Mononuclear cell (primary cell): Measurements from ENCODE around the gene DIS3L2. TPM values are rescaled to one million over a fixed set of nuclear protein-coding genes. Genes with fewer than 3 reads are reported as not detected.

Source experiments
- H3K27me3 ChIP-seq: 2 replicates; pipeline ENCODE4 v1.6.0; 2011; ENCODE audit warnings: low read length, control low read depth; ENCODE audit not compliant: insufficient read depth
- H3K4me1 ChIP-seq: 2 replicates; pipeline ENCODE4 v1.5.1; 2011; ENCODE audit warnings: mild to moderate bottlenecking, low read length, control low read depth; ENCODE audit not compliant: insufficient read depth
- H3K4me3 ChIP-seq: 2 replicates; pipeline ENCODE4 v1.5.1; 2011; ENCODE audit warnings: mild to moderate bottlenecking, low read length, moderate library complexity
- H3K9me3 ChIP-seq: 2 replicates; pipeline ENCODE4 v1.5.1; 2011; ENCODE audit warnings: low read depth, mild to moderate bottlenecking, control low read depth, low read length
- total RNA-seq: library from RNA; depleted of rRNA; stranded (reverse); fragments of >200 nt; gene quantifications from one replicate; pipeline ENCODE4 v1.2.3, GENCODE V29; 2012

The DIS3L2 gene
- total RNA-seq, 1 donor = 26.8 TPM

GRCh38 chr2:231966886-231967285 is 5.4 kb downstream of the DIS3L2 start:
- H3K4me1 ChIP-seq = peaks cover 11% of the 10 kb centered on the region

GRCh38 chr2:231968820-231969219 is 7.3 kb downstream of the DIS3L2 start:
- Histone ChIP-seq H3K4me1 (peaks cover 6% of the 10 kb centered on the region), H3K4me3 (no peak overlapping the region), H3K9me3 (peaks cover 4% of the 10 kb centered on the region), H3K27me3 (no peaks in the 10 kb centered on the region)

More at GRCh38 chr2:231966886-231967285, 5.4 kb downstream of the DIS3L2 start:
- Histone ChIP-seq H3K4me3 (no peak overlapping the region), H3K27me3 (no peaks in the 10 kb centered on the region), H3K9me3 (peaks cover 4% of the 10 kb centered on the region)

GRCh38 chr2:231970461-231970860 is 8.9 kb downstream of the DIS3L2 start:
- no peak overlapping the region for H3K4me3 ChIP-seq
- no peaks in the 10 kb centered on the region for H3K27me3 ChIP-seq
- H3K4me1 ChIP-seq = peaks cover 6% of the 10 kb centered on the region

GRCh38 chr2:231975001-231975400 is 13.5 kb downstream of the DIS3L2 start:
- Histone ChIP-seq H3K4me3 (no peak overlapping the region), H3K27me3 (no peaks in the 10 kb centered on the region), H3K4me1 (no peaks in the 10 kb centered on the region), H3K9me3 (no peaks in the 10 kb centered on the region)

More at GRCh38 chr2:231970461-231970860, 8.9 kb downstream of the DIS3L2 start:
- H3K9me3 ChIP-seq = peaks cover 4% of the 10 kb centered on the region

GRCh38 chr2:231977430-231977829 is 15.9 kb downstream of the DIS3L2 start:
- no peaks in the 10 kb centered on the region for H3K27me3 ChIP-seq
- H3K4me3 ChIP-seq = no peak overlapping the region
- no peaks in the 10 kb centered on the region for H3K4me1 ChIP-seq
- H3K9me3 ChIP-seq = no peaks in the 10 kb centered on the region

GRCh38 chr2:231984992-231985391 is 23.5 kb downstream of the DIS3L2 start:
- no peaks in the 10 kb centered on the region for H3K9me3 ChIP-seq
- no peaks in the 10 kb centered on the region for H3K4me1 ChIP-seq
- H3K4me3 ChIP-seq = no peak overlapping the region
- H3K27me3 ChIP-seq = no peaks in the 10 kb centered on the region

GRCh38 chr2:231985823-231986261 is 24.3 kb downstream of the DIS3L2 start:
- Histone ChIP-seq H3K4me1 (no peaks in the 10 kb centered on the region), H3K4me3 (no peak overlapping the region), H3K9me3 (no peaks in the 10 kb centered on the region), H3K27me3 (no peaks in the 10 kb centered on the region)

- no peaks in the 10 kb centered on the region for H3K27me3 ChIP-seq
- no peaks in the 10 kb centered on the region for H3K9me3 ChIP-seq
- H3K4me3 ChIP-seq = no peak overlapping the region
- no peaks in the 10 kb centered on the region for H3K4me1 ChIP-seq
Observed at GRCh38 chr2:231987124-231987727, 25.7 kb downstream of the DIS3L2 start.

- H3K9me3 ChIP-seq = no peaks in the 10 kb centered on the region
- H3K4me3 ChIP-seq = no peak overlapping the region
- no peaks in the 10 kb centered on the region for H3K27me3 ChIP-seq
- no peaks in the 10 kb centered on the region for H3K4me1 ChIP-seq
Observed at GRCh38 chr2:231988179-231988866, 26.8 kb downstream of the DIS3L2 start.

- H3K27me3 ChIP-seq = no peaks in the 10 kb centered on the region
- H3K4me3 ChIP-seq = no peak overlapping the region
- no peaks in the 10 kb centered on the region for H3K4me1 ChIP-seq
- H3K9me3 ChIP-seq = no peaks in the 10 kb centered on the region
Observed at GRCh38 chr2:231991664-231992063, 30.2 kb downstream of the DIS3L2 start.

GRCh38 chr2:231992888-231993287 is 31.4 kb downstream of the DIS3L2 start:
- H3K9me3 ChIP-seq = no peaks in the 10 kb centered on the region
- no peaks in the 10 kb centered on the region for H3K4me1 ChIP-seq
- no peaks in the 10 kb centered on the region for H3K27me3 ChIP-seq
- H3K4me3 ChIP-seq = no peak overlapping the region

- H3K9me3 ChIP-seq = no peaks in the 10 kb centered on the region
- H3K4me3 ChIP-seq = no peak overlapping the region
- no peaks in the 10 kb centered on the region for H3K4me1 ChIP-seq
- no peaks in the 10 kb centered on the region for H3K27me3 ChIP-seq
Observed at GRCh38 chr2:231996797-231997540, 35.5 kb downstream of the DIS3L2 start.

- Histone ChIP-seq H3K4me1 (no peaks in the 10 kb centered on the region), H3K9me3 (no peaks in the 10 kb centered on the region), H3K4me3 (no peak overlapping the region), H3K27me3 (no peaks in the 10 kb centered on the region)
Observed at GRCh38 chr2:231998046-231998445, 36.5 kb downstream of the DIS3L2 start.

GRCh38 chr2:232000439-232000838 is 38.9 kb downstream of the DIS3L2 start:
- H3K9me3 ChIP-seq = no peaks in the 10 kb centered on the region
- H3K4me1 ChIP-seq = no peaks in the 10 kb centered on the region
- no peaks in the 10 kb centered on the region for H3K27me3 ChIP-seq
- H3K4me3 ChIP-seq = no peak overlapping the region

- Histone ChIP-seq H3K4me1 (no peaks in the 10 kb centered on the region), H3K27me3 (no peaks in the 10 kb centered on the region), H3K4me3 (no peak overlapping the region), H3K9me3 (no peaks in the 10 kb centered on the region)
Observed at GRCh38 chr2:232001073-232001472, 39.6 kb downstream of the DIS3L2 start.
